CD4-positive, alpha-beta T cell treated with Interleukin-4 for 1 hour (primary cell): ENCODE data around the gene TTC3.

Experiments used
- DNase-seq, 2 donors: peaks; one replicate each; pipeline ENCODE4 v3.0.0-alpha.2; 2020 to 2022

Gene TTC3

GRCh38 chr21:37159053-37159776 is 86.2 kb downstream of the TTC3 start:
- DNase-seq, result no peak

GRCh38 chr21:37159949-37160348 is 86.9 kb downstream of the TTC3 start:
- no peak for DNase-seq

GRCh38 chr21:37164742-37165141 is 91.7 kb downstream of the TTC3 start:
- no peak for DNase-seq

GRCh38 chr21:37165586-37165985 is 92.5 kb downstream of the TTC3 start:
- no peak for DNase-seq

GRCh38 chr21:37166733-37167132 is 93.7 kb downstream of the TTC3 start:
- peak in 1 of 2 donors; percentile 15 for DNase-seq

GRCh38 chr21:37168666-37169065 is 95.6 kb downstream of the TTC3 start:
- DNase-seq, result no peak

- no peak for DNase-seq
These were observed 99.6 kb downstream of the TTC3 start for GRCh38 chr21:37172646-37173045.

GRCh38 chr21:37176716-37177115 is 103.7 kb downstream of the TTC3 start:
- no peak for DNase-seq

- DNase-seq, result no peak
These were observed 108.0 kb downstream of the TTC3 start for GRCh38 chr21:37181059-37181458.

- DNase-seq, result no peak
These were observed 109.2 kb downstream of the TTC3 start for GRCh38 chr21:37182222-37182621.

GRCh38 chr21:37183749-37184148 is 110.7 kb downstream of the TTC3 start:
- no peak for DNase-seq

- DNase-seq, result no peak
These were observed 111.9 kb downstream of the TTC3 start for GRCh38 chr21:37184784-37185593.

GRCh38 chr21:37186983-37187382 is 113.9 kb downstream of the TTC3 start:
- no peak for DNase-seq

GRCh38 chr21:37188825-37189224 is 115.8 kb downstream of the TTC3 start:
- DNase-seq, result no peak

- DNase-seq, result no peak
These were observed 119.0 kb downstream of the TTC3 start for GRCh38 chr21:37192019-37192418.

- DNase-seq, result no peak
These were observed 120.0 kb downstream of the TTC3 start for GRCh38 chr21:37193006-37193405.

- no peak for DNase-seq
These were observed 120.6 kb downstream of the TTC3 start for GRCh38 chr21:37193676-37194075.

- DNase-seq, result no peak
These were observed 122.0 kb downstream of the TTC3 start for GRCh38 chr21:37195059-37195458.

- no peak for DNase-seq
These were observed 122.6 kb downstream of the TTC3 start for GRCh38 chr21:37195610-37196009.

- DNase-seq, result no peak
These were observed 123.8 kb downstream of the TTC3 start for GRCh38 chr21:37196847-37197246.

GRCh38 chr21:37197746-37198145 is 124.7 kb downstream of the TTC3 start:
- no peak for DNase-seq

- DNase-seq, result no peak
These were observed 126.2 kb downstream of the TTC3 start for GRCh38 chr21:37199057-37199924.
